EH (cell line): ENCODE data around the gene TOP2A.
A peak's percentile ranks its signal among the peaks of the same experiment; 100 is the strongest.

ENCODE experiments used
- DNase-seq: peaks from one replicate; pipeline ENCODE4 v3.0.0-alpha.2; 2015; ENCODE audit warnings: low read depth

The TOP2A gene

DNA sequence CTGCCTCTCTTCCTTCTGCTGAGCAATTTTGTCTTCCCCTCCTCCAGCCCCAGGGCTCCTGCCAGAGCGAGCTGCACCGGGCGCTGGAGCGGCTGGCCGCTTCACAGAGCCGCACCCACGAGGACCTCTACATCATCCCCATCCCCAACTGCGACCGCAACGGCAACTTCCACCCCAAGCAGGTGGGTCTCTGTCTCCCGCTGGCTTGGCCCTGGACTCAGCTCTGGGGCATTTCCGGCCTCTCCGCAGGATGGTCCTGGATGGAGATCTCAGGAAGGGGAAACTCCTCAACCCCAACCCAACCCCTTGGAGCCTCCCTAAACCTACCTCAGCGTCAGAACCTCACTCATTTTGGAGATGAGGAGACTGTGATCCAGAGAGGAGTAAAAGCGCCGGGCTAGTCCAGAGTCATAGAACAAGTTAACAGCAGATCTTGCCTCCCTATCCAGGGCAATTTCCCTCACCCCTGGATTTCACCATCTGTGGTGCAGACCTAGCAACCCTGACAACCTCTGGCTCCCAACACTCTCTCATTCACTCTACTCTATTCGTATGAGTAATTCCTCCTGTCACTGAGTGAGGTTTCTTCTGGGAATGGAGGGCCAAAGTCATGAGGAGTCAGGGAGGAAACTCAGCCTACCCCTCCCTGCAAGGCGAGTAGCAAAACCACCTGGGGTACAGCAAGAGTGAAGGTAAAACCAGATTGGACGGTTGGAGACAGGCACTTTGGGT is 36.4 kb upstream of the TOP2A start:
- peak; percentile 73 for DNase-seq

DNA sequence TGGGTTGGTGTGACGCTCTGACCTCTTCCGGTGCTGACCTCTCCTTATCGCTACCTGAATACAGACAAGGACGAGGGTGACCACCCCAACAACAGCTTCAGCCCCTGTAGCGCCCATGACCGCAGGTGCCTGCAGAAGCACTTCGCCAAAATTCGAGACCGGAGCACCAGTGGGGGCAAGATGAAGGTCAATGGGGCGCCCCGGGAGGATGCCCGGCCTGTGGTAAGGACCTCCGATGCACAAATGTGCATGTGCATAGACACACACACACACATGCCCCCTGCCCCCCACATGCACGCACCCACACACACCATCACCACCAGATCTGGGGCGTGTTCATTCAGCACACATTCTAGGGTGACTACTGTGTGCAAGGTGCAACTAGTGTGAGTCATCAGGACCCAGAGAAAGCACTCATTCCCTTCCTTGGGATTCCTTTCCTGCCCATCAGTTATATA is 35.3 kb upstream of the TOP2A start:
- DNase-seq = no peak

DNA sequence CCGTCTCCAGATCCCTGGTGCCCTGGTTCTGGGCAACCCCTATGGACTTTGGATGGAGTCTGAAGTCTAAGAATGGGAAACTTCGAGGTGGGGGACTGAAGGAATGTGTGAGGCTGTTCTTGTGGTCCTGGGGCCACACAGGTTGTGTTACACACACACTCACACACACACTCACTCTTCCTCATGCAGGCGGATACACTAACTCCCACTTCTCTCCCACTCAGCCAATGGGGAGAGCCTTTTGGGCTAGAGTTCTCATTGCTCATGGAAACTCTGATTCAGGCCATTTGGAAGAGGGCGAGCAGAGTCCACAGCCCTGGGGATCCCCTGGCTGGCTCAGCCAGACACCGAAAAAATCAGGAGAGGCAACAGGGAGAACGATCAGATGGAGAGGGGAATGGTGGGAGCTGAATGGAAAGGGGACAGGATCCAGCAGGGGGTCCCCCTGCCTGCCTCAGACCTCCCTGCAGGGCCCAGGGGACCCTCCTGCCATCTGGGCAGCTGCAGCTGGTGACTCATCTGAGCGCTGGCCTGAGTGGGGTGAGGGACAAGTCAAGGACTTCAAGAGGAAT is 34.6 kb upstream of the TOP2A start:
- DNase-seq = peak; percentile 88

DNA sequence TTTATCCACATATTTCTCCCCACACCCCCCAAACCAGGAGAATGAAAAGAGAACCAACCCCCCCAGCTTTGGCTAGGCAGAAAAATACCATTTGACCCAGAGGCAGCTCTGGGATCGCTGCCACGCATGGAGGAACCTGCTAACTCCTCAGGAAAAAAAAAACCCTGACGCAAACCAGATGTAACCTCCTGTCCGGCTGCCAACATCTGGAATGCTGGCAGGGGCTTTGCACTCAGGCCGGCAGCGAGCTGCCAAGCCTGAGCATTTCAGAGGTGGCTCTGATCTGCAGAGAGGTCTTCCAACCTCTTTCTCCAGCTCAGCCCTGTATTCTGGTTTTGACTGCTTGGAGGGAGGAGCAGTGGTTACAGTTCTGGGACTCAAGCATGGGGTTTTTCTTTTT is 33.7 kb upstream of the TOP2A start:
- DNase-seq = peak; percentile 89

DNA sequence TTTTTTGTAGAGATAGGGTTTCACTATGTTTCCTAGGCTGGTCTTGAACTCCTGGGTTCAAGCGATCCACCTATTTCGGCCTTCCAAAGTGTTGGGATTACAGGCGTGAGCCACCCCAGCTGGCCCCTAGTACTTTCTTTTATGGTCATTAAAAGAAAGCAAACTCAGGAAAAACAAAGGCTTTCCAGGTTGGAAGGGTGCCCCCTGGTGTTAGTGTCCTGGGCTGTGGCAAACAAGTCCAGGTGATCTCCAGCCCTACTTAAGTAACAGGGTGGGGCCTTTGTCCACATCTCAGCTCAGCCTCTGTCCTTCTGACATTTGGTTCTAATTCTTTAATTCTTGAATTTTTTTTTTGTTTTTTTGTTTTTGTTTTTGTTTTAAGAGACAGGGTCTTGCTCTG is 32.5 kb upstream of the TOP2A start:
- DNase-seq = peak; percentile 42

DNA sequence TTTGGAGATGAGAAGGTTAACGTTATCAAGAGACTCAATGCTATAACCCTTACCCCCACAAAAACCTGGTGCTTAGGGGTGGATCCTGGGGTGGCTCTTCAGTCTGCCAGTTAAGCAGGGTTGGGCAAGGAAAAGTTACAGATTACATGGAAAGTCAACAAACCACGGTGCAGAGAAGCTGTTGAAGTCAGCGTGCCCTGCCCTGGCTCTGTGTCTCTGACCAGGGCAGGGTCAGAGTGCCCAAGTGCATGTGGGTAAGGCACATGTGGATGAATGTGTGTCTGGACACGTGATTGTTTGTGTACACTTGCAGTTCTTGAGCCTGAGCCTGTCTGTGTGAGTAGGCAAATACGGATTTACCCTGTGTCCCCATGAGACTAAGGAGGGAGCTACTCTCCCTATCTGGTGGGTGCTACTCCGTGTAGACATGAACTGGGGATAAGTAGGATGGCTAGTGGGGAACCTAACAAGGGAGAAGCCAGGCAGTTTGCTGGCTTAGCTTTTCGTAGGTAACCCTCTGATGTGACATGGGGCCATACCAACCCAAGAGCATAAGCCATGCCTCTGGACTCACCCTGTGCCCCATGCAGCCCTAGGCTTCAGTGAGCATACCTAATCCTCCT is 31.1 kb upstream of the TOP2A start:
- DNase-seq = peak; percentile 26

DNA sequence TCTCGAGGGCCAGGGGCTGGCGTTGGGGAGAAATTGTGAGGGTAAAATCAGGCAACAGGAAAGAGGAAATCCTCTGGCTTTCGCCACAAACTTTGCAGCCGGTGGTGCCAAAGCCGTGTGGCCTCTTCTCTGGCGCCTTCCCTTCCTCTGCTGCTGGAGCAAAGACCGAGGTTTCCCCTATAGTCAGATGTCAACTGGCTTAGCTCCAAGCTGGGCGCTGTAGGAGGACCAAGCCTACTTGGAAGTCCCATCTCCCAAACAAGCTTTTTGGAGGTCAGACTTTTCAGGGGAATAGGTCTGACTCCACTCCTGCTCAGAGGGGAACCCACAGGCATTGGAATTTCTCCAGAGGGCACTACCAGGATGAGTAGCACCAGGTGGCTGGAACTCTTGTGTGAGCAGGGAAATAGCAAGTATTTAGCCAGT is 30.5 kb upstream of the TOP2A start:
- peak; percentile 64 for DNase-seq

DNA sequence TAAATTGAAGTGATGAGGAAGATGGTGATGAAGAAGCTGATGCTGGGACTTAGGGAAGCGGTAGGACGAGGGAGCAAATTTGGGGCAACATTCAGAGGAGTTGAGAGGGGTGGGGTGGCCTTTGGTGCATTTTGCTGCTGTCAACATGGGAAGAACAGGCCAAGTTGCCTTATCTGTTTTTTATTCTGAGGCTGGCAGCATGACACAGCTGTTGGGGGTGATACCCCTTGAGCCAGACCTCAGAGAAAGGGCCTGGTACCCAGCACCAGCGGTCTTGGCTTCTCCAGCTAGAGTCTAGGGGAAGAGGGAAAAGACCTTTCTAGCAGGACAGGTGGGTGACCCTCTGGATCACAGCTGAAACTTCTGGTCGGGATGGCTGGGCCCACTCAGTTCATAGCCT is 30.1 kb upstream of the TOP2A start:
- no peak for DNase-seq

DNA sequence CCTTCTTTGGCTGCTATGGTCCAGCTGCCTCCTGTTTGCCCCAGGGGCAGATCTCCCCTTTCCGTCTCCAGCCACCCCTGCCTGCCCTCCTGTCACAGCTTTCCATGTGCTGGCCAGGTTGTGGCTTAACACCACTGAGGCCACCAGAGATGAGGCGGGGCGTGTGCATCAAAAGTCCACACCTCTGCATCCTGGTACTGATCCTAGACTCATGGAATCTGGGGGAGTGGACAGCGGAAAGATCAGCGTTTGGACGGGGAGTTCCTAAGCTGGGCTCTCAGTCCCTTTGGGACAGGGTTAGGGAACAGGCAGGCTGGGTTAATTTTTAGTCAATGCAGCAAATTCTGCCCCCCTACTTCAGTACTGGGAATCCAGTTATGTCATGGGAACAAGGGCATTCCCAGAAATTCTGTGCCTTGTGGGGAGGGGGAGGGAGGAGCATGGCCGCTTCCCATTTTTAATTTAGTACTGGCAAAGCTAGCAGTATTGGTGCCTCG is 29.5 kb upstream of the TOP2A start:
- DNase-seq = no peak

DNA sequence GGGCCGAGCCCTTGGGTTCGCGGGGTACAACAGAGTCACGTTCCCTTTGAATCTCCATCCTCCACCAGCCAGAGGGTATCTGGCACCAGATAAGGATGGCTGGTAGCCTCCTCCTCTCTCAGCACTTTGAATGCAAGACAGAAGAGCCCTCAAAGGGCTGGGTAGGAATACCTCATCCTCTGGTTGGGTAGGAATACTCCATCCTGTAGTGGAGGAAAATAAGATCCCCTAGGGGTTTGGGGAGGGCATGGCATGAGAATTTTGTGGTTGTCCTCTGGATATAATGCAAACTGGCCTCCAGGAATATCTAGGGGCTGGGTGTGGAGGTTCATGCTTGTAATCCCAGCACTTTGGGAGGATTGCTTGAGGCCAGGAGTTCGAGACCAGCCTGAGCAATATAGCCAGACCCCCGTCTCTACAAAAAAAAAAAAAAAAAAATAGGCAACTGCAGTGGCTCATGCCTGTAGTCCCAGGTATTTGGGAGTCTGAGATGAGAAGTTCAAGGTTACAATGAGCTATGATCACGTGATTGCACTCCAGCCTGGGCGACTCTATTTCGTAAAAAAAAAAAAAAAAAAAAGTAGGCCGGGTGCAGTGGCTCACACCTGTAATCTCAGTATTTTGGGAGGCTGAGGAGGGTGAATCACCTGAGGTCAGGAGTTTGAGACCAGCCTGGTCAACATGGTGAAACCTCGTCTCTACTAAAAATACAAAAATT is 28.2 kb upstream of the TOP2A start:
- DNase-seq = peak; percentile 51

DNA sequence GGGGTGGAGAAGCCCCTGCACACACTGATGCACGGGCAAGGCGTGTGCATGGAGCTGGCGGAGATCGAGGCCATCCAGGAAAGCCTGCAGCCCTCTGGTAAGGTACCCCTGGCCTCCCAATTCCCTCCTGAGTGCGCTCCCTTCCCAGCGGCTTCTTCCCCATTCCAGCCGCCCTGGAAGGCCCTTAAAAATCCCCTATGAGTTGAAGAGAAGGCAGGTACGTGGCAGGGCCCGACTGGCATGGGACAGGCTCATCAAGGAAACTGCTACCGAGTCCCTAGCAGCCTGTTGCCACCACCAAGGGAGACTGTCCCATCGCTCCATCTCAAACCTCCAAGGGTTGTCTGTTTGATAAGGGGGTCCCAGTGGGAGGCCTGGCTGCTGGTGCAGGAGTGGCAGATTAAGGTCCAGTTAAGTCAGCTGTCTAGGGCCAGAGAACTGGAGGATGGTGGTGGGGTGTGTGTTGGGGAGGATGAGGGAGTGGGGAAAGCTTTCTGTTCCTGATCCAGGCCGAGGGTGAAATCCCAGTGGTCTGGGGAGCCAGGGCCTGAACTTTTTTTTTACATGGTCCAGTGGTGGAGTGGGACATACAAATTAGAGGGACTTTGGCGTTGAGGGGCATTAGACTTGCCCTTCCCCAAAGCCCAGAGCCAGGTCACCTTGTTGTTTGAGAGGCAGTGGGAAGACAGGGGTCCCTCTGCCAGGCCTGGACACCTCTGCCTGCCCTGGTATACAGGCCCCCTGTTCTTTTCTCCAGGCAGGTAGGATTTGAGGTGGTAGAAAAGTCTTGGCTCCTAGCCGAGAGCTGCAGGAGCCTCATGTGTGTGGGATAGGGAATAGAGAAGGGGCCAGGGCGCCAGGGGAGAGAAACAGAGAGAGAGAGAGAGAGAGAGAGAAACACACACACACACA is 26.5 kb upstream of the TOP2A start:
- DNase-seq = peak; percentile 37

DNA sequence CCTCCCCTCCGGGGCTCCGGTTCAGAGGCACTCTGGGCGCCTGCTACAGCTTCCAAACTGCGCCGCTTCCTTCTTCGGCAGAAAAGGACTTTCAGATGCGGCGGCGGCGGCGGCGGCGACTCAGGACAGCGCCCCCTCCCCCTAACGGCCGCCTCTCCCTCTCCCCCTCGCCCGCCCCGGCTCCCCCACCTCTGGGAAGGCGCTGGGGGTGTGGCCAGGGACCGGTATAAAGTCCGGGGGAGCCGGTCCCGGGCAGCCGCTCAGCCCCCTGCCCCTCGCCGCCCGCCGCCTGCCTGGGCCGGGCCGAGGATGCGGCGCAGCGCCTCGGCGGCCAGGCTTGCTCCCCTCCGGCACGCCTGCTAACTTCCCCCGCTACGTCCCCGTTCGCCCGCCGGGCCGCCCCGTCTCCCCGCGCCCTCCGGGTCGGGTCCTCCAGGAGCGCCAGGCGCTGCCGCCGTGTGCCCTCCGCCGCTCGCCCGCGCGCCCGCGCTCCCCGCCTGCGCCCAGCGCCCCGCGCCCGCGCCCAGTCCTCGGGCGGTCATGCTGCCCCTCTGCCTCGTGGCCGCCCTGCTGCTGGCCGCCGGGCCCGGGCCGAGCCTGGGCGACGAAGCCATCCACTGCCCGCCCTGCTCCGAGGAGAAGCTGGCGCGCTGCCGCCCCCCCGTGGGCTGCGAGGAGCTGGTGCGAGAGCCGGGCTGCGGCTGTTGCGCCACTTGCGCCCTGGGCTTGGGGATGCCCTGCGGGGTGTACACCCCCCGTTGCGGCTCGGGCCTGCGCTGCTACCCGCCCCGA is 25.7 kb upstream of the TOP2A start, which contains the start of gene IGFBP4:
TSS of gene IGFBP4 (plus strand) at position 255 of the 792 bp plus-strand sequence. CDS start at position 541, 286 bp downstream.
- DNase-seq = peak; percentile 82

DNA sequence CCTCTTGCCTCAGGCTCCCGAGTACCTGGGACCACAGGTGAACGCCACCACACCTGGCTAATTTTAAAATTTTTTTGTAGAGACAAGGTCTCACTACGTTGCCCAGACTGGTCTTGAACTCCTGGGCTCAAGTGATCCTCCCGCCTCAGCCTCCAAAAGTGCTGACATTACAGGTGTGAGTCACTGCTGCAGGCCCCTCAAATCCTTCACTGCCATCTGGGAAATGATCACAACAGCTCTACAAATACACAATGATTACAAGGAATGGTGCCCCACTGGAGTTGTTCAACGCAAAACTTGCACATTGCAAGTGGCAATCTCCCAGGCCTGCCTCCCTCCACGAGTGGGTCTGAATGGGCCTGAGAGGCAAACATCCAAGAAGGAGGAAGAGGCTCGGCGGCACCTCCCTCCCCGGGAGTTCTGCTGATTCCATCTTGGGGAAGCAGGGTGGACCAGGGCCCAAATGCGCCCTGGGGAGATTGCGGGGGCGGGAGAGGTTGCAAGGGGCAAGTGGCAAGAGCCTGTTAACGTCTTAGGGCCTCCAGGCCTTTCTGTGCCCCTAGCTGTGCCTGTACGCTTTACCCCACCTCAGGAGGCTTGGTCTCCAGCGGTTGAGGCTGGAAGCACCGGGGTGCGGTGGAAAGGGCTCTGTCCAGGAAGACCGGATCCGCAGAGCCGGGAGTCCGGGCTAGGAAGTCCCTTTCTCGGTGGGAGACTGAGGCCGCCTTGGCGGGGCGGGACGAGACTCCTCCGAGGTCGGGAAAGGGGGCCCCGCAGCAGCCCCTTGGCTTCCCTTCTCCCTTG is 24.9 kb upstream of the TOP2A start:
- DNase-seq = peak; percentile 63

DNA sequence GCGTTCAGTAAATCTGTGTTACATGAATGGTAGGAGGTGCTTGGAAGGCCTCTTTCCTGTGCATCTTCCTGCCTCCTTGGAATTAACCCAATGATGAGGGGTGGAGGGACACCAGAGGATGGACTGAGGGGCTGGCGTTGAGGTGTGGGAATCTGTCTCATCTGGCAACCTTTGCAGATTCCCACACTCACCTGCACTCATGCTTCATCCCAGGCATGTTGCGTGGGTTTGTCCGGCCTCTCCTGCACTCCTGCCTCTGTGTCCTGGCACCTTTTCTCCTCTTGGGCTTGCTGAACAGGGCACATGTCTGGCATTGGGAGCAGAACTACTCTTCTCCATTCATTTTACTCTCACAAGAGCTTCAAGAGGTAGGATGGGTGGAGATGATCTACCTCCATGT is 22.5 kb upstream of the TOP2A start:
- no peak for DNase-seq

DNA sequence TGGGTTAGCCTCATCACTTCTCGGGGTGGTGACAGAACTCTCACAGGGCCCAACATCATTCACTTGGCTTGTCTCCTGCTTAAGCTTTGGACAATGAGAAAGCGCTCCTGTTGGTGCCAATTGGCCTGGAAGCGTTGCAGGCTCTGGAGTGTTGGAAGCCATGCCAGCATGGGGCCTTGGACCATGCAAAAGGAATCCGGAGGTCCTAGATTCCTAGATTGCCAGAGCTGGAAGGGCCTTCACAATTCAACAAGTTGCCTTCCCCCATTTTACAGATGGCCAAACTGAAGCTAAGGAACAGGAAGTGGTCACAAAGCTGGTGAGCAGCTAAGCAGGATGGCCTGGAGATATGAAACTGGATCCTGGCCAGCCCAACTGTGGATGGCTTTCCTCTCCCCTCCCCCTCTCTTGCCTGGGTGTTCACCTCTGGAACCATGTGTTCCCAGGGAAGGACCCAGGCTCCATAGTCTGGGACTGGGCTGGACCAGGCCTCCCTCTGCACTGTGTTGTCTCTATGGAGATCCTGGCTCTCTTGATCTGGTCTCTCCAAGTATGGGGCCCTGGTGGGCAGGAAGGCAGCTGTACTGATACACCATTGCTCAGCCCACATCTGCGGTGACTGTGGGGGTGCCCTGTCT is 19.5 kb upstream of the TOP2A start:
- DNase-seq = peak; percentile 63

DNA sequence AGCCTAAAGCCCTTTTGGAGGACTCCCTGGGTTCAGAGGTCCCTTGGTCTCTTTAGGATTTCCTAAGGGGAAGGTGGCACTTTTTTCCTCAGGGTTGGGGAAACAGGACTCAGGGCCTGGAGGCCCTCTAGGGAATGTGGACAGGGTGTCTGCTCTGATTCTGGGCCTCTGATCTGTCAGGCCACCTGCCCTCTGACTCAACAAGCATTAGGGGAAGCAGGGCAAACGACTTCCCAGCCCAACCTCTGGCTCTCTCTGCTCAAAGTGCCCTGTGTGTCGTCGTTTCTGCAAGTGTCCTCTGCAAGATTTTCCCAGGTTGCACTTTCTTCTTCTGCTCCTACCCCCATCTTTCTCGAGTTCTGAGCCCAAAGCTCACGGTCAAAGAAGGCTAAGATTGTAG is 18.9 kb upstream of the TOP2A start:
- DNase-seq = no peak

DNA sequence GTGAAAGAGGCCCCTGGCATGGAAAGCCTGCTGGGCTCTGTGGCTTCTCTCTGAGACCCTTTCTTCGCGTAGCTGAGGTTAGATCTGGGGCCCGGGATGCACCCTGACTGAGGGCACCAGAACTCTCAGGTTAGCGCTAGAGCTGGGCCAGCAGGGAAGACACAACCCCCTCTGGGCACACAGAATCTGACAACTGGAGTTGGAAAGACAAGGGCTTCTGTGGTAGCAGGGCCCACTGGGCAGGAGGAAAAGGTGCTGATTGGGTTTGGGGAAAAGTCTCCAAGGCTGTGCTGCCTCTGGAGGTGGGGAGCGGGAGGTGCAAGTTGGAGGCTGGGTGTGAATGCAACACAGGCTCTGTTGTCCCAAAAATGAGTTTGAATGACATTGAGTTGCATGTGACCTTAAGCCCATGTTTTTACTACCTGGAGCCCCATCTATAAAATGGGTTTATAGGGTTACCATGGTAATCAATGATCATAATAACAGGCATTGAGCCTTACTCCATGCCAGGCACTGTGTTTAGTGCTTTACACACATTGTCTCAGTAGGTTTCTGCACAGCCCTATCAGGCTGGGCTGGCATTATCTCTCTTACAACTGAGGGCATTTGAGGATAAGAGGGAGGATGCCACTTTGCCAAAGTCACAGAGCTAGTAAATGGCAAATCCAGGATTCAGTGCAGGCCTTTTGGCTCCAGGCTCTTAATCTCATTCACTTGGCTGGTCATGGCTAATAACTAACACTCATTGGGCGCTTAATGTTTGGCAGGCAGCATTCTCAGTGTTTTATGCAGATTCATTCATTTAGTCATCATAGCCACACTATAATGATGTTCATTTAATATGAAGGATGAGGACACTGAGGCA is 16.1 kb upstream of the TOP2A start:
- no peak for DNase-seq

DNA sequence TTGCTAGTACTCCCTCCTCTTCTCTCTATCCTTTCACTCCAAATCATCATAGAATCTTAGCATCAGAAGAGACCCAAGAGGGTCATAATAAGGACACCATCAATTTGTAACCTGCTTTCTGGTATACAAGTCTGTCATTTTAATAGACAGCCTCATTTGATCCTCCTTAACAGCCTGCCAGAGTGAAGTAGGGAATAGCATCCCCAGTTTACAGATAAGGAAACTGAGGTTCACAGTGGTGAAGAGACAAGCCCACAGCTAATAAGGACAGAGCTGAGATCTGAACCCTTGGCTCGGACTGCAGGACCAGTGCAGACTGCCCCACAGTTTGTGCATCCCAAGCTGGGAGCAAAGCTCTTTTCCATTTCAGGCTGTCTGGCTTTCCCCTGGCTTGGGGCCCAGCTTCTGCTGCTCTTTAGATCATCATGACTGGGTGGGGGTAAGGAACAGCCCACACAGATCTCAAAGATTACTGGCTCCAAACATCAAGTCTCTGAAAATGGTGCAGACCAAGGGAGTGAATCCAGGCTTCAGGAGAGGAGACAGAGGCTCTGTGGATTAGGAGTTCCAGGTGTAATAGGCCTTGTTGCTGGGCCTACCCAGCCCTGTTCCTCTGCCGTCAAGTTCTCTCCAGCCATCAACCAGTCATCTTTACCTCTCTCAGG is 15.3 kb upstream of the TOP2A start:
- peak; percentile 67 for DNase-seq
